Activated CD4-positive, alpha-beta T cell treated with anti-CD3 and anti-CD28 coated beads, Interleukin-2, amount 10 ng/mL, durations not matched to agents 7 days and 5 days (primary cell): Measurements from ENCODE around the gene MTMR4. TPM values are rescaled to one million over a fixed set of nuclear protein-coding genes. Genes with fewer than 3 reads are reported as not detected.
A peak's percentile ranks its signal among the peaks of the same experiment; 100 is the strongest.
"Not testable (repeated sequence)": the region's sequence is repeated elsewhere in the genome, so short reads cannot be mapped to it uniquely, and the experiment has no call there.

ENCODE experiments used
- CTCF ChIA-PET: fragments of 350-600 bp; sonication (Branson Sonifier 250); formaldehyde crosslinking; loops from one replicate; lab custom pipeline; 2021; ENCODE audit warnings: antibody characterized with exemption; lab: Charles Lee
- POLR2A ChIA-PET: fragments of 350-600 bp; sonication (Branson Sonifier 250); formaldehyde crosslinking; loops from one replicate; lab custom pipeline; 2021; ENCODE audit warnings: antibody characterized with exemption; lab: Charles Lee
- DNase-seq: peaks from one replicate; pipeline ENCODE4 v3.0.0-alpha.2; 2020
- H3K27ac Mint-ChIP-seq: one replicate; pipeline ENCODE4 v1.8.0; 2021; ENCODE audit warnings: mild to moderate bottlenecking, moderate library complexity, mixed read lengths
- H3K27me3 Mint-ChIP-seq: one replicate; pipeline ENCODE4 v1.8.0; 2021; ENCODE audit warnings: mixed read lengths
- H3K36me3 Mint-ChIP-seq: one replicate; pipeline ENCODE4 v1.8.0; 2021; ENCODE audit warnings: low read depth, mixed read lengths
- H3K4me1 Mint-ChIP-seq: one replicate; pipeline ENCODE4 v1.8.0; 2021; ENCODE audit warnings: mixed read lengths
- H3K4me3 Mint-ChIP-seq: one replicate; pipeline ENCODE4 v1.8.0; 2021; ENCODE audit warnings: mild to moderate bottlenecking, moderate library complexity, mixed read lengths
- H3K9me3 Mint-ChIP-seq: one replicate; pipeline ENCODE4 v1.8.0; 2021; ENCODE audit warnings: mixed read lengths
- total RNA-seq, 2 experiments: library from RNA; stranded (reverse); gene quantifications; one replicate each; pipeline ENCODE4 v1.2.3, GENCODE V29; 2021

The MTMR4 gene
- total RNA-seq, 2 experiments from 2014 or later: 48.9 to 55.9 TPM

DNA sequence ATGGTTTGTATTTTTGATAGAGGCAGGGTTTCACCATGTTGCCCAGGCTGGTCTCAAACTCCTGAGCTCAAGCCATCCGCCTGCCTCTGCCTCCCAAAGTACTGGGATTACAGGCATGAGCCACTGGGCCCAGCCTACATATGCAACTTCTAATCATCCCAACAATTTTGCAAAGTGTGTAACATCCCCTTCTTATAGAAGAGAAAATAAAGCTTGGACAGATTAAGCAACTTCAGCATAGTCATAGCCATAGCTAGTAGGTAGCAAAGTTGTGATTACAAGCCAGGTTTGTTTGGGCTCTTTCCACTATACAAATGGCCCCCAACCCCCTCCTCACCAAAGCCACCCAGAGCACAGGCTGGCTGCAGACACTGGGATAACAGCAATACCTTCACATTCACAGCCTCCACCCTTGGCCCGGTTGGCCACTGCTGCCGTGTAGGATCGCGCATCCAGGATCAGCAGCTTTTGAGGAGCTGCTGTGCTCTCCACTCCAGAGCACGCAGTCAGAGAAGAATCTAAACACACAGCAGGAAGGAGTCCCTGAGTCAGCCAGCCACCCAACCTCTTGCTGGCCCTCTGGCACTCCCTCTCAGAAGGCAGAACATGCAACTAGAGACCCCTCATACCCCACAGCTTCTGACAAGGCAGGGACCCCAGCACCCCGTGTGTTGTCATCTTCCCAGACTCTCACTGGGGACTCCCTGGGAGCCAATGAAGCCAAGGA, 7.9 kb downstream of the MTMR4 start:
- no peaks in the 10 kb centered on the region for H3K9me3 Mint-ChIP-seq
- DNase-seq: no peak
- H3K27me3 Mint-ChIP-seq: no peaks in the 10 kb centered on the region
- no peak overlapping the region for H3K4me3 Mint-ChIP-seq
- ChIA-PET POLR2A (no interaction called here), CTCF (interaction anchor here (0.8 to 1.7 kb wide), 3 partner anchors 10 to 19 kb away, joined by 3 to 5 read pairs (median 3); no protein-coding TSS in a partner anchor)
- H3K4me1 Mint-ChIP-seq: peaks cover 25% of the 10 kb centered on the region
- peaks cover 67% of the 10 kb centered on the region for H3K36me3 Mint-ChIP-seq
- H3K27ac Mint-ChIP-seq: no peak overlapping the region

DNA sequence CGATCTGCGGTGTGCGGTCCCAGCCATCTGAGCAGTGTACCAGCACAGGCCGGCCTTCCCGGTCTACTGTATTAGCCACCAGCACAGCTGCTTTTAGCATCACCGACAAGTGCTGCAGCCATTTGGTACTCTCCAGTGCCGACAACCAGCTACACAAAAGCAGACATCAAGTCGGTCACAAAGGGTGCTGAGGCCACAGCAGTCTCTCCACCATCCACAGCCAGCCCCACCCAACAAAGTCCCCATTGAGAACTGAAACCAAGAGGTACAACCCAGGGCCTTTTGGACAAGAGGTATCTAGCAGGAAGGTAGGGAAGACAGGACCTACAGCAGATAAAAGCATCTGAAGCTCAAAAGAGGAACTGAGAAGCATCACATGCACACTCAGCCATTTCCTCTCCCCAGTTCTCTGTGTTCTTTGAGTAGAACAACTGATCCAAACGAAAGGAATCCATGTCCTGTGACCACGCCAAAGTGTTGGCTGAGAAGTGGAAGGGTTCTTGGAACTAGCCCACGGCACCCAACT, 9.5 kb downstream of the MTMR4 start:
- peaks cover 54% of the 10 kb centered on the region for H3K36me3 Mint-ChIP-seq
- no peak overlapping the region for H3K4me3 Mint-ChIP-seq

DNA sequence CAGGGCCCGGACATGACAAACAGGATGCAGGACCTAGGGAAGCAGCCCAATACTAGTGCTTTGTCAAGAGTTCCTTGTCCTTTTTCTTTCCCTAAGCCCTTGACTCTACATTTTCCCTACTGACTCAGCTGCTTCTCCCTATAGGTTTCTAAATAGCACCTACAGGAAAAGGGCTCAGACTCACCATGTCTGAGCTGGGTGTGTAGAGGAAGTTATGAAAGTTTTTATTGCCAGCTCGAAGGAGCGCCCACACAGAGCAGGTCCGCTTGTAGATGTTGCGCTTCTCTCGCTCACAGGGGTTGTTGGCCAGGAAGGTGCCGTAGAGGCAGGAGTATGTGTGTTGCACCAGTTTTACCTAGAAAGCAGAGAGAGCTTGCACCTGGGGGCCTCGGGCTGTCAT, 10.6 kb downstream of the MTMR4 start:
- DNase-seq: no peak
- Mint-ChIP-seq H3K4me1 (peaks cover 8% of the 10 kb centered on the region), H3K27ac (no peak overlapping the region), H3K9me3 (no peaks in the 10 kb centered on the region), H3K36me3 (peaks cover 48% of the 10 kb centered on the region), H3K27me3 (no peaks in the 10 kb centered on the region), H3K4me3 (no peak overlapping the region)
- ChIA-PET CTCF (interaction anchor here (0.6 to 0.8 kb wide), 2 partner anchors 11 to 419 kb away, joined by 3 read pairs; partner anchors contain the start of gene MTMR4), POLR2A (no interaction called here)

More for the DNA sequence above, 9.5 kb downstream of the MTMR4 start:
- CTCF ChIA-PET: interaction anchor here (1.0 to 1.2 kb wide), 2 partner anchors 12 to 24 kb away, joined by 3 read pairs; no protein-coding TSS in a partner anchor
- peaks cover 15% of the 10 kb centered on the region for H3K4me1 Mint-ChIP-seq
- DNase-seq: no peak
- no peak overlapping the region for H3K27ac Mint-ChIP-seq
- POLR2A ChIA-PET: no interaction called here
- no peaks in the 10 kb centered on the region for H3K27me3 Mint-ChIP-seq
- no peaks in the 10 kb centered on the region for H3K9me3 Mint-ChIP-seq

DNA sequence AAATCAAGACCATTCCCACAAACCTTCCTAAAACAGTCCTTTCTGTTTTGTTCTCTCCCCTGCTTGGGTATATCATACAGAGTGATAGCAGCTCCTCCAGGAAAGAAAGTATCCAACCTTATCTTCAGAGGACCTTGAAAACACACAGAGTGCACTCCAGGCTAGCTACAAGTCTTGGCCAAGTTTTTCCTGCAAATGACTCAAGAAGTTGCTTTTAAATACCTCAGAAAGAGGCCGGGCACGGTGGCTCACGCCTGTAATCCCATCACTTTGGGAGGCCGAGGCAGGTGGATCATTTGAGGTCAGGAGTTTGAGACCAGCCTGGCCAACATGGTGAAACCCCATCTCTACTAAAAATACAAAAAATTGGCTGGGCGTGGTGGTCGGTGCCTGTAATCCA, 11.3 kb downstream of the MTMR4 start:
- CTCF ChIA-PET: interaction anchor here (1.3 kb wide), 1 partner anchor 15 kb away, joined by 4 read pairs; the partner anchor contains the start of gene HSF5
- H3K36me3 Mint-ChIP-seq: peaks cover 48% of the 10 kb centered on the region
- H3K9me3 Mint-ChIP-seq, H3K4me1 Mint-ChIP-seq, H3K27ac Mint-ChIP-seq, H3K4me3 Mint-ChIP-seq, H3K27me3 Mint-ChIP-seq, DNase-seq, POLR2A ChIA-PET: not testable (repeated sequence)

DNA sequence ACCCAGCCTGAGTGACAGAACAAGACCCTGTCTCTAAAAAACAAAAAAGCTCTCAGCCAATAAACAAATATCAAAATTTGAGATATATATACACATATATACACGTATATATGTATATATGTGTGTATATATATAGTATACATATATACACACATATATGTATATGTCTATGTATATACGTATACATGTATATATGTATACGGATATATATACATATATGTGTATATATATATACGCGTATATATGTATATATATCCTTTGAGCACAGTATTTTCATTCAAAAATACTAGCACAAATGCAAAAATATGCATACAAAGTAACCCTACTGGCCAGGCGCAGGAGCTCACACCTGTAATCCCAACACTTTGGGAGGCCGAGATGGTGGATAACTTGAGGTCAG, 13.0 kb downstream of the MTMR4 start:
- no peaks in the 10 kb centered on the region for H3K27me3 Mint-ChIP-seq
- no peak for DNase-seq
- ChIA-PET POLR2A (no interaction called here), CTCF (interaction anchor here (0.7 kb wide), 1 partner anchor 8 kb away, joined by 3 read pairs; no protein-coding TSS in a partner anchor)
- no peak overlapping the region for H3K4me3 Mint-ChIP-seq
- H3K36me3 Mint-ChIP-seq: peaks cover 48% of the 10 kb centered on the region
- H3K27ac Mint-ChIP-seq: no peak overlapping the region
- H3K9me3 Mint-ChIP-seq: no peaks in the 10 kb centered on the region
- peaks cover 9% of the 10 kb centered on the region for H3K4me1 Mint-ChIP-seq

DNA sequence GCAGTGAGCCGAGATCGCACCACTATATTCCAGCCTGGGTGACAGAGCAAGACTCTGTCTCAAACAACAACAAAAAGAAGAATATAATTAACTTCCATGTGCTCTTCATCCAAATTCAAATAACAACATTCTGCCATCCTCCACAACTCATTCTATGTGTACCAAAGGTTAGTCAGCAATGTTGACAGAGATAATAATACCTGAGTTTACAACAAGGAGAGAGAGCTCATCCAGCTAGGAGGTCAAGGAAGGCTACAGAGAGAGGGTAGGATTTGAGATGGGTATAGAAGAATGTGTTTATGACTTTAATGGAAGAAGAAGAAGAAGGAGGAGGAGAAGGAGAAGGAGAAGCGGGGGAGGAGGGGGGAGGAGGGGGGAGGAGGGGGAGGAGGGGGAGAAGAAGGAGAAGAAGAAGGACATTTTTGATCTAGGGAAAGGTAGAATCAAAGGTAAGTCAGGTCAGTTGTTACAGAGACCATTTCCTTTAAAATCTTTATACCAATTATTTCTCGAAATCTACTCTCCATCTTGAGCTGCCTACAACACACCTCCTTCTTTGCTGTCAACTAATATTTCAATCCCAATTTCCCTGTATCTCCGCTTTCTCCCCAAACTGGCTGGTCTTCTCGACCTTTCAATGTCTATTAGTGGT, 16.1 kb downstream of the MTMR4 start:
- no peak overlapping the region for H3K4me3 Mint-ChIP-seq
- no peaks in the 10 kb centered on the region for H3K27me3 Mint-ChIP-seq
- no peaks in the 10 kb centered on the region for H3K9me3 Mint-ChIP-seq
- ChIA-PET POLR2A (no interaction called here), CTCF (interaction anchor here (1.0 to 1.1 kb wide), 3 partner anchors 10 to 21 kb away, joined by 3 to 5 read pairs (median 3); partner anchors contain the start of gene HSF5)
- peaks cover 53% of the 10 kb centered on the region for H3K36me3 Mint-ChIP-seq
- DNase-seq: no peak
- no peak overlapping the region for H3K27ac Mint-ChIP-seq
- H3K4me1 Mint-ChIP-seq: peaks cover 8% of the 10 kb centered on the region

DNA sequence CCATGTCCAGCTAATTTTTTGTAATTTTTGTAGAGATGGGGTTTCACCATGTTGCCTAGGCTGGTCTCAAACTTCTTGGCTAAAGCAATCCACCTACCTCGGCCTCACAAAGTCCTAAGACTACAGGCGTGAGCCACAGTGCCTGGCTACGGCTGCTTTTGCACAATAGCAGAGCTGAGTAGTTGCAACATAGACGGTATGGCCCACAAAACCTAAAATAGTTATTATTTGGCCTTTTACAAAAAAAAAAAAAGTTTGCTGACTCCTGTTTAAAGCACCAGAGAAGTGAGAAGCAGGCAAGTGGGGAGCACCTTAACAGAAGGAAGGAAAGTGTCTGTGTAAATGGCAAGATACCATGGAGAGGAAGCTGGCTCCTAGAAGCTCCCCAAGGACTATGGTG, 20.9 kb downstream of the MTMR4 start:
- Mint-ChIP-seq H3K27ac (no peak overlapping the region), H3K27me3 (no peaks in the 10 kb centered on the region), H3K36me3 (peaks cover 73% of the 10 kb centered on the region), H3K4me3 (no peak overlapping the region), H3K9me3 (no peaks in the 10 kb centered on the region), H3K4me1 (peaks cover 14% of the 10 kb centered on the region)
- ChIA-PET POLR2A (interaction anchor here (0.6 kb wide), 1 partner anchor 1311 kb away, joined by 6 read pairs; no protein-coding TSS in a partner anchor), CTCF (interaction anchor here (0.6 to 1.4 kb wide), 4 partner anchors 12 to 76 kb away, joined by 3 to 5 read pairs (median 3); no protein-coding TSS in a partner anchor)
- DNase-seq: no peak

DNA sequence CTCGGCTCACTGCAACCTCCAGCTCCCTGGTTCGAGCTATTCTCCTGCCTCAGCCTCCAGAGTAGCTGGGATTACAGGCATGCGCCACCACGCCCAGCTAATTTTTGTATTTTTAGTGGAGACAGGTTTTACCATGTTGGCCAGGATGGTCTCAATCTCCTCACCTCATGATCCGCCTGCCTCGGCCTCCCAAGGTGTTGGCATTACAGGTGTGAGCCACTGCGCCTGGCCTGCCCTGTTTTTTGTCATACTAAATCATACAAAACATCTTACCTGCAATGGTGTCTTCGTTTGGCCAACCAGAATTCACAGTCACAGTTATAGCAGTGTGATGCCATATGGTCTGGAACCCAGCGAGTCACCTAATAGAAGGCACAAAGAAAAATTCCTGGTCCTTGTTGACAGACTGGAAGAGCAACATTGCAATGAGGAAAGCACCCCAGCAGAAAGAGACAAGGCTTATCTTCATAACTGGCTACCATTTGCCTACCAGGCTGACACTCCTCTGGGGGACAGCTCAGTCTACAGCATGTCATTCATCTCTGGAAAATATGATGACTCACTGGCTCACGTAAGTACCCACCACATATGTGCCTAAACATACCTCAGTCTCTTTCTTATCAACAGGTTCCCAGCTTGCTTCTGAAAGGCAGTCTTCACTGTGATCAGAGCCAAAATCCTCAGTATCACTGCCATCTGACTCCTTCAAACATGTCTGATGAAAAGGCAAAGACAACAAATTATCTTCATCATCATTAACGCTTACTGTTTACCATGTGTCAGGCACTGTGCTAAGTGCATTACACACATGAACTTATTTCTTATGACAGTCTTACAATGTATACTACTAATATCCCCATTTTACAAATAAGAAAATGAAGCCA, 22.0 kb downstream of the MTMR4 start:
- H3K4me3 Mint-ChIP-seq: no peak overlapping the region
- POLR2A ChIA-PET: no interaction called here
- H3K9me3 Mint-ChIP-seq: no peaks in the 10 kb centered on the region
- no peaks in the 10 kb centered on the region for H3K27me3 Mint-ChIP-seq
- H3K4me1 Mint-ChIP-seq: peaks cover 16% of the 10 kb centered on the region
- peaks cover 68% of the 10 kb centered on the region for H3K36me3 Mint-ChIP-seq
- no peak overlapping the region for H3K27ac Mint-ChIP-seq
- CTCF ChIA-PET: interaction anchor here (1.3 to 1.4 kb wide), 2 partner anchors 13 to 20 kb away, joined by 3 to 5 read pairs; no protein-coding TSS in a partner anchor
- DNase-seq: no peak

DNA sequence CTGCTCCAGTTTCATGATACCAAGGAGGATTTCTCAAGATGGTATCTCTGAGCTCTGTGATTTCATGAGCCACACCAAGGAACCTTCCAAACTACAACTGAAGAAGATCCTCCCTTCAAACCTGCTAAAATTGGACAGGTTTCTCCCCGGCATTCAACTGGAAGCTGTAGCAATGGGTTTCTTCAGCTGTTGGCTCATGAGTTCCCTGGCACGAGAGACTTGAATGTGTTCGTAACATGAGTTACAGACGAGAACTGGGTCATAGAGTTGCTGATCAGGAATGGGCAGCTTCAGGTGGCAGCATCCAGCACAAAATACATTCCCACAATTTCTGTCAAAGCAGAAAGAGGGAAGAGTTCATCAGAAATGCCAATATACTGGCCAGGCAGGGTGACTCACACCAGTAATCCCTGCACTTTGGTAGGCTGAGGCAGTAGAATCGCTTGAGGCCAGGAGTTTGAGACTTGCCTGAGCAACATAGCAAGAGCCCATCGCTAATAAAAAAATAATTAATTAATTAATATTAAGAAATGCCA, 22.9 kb downstream of the MTMR4 start:
- peaks cover 16% of the 10 kb centered on the region for H3K4me1 Mint-ChIP-seq
- no peaks in the 10 kb centered on the region for H3K9me3 Mint-ChIP-seq
- no peak overlapping the region for H3K27ac Mint-ChIP-seq
- peaks cover 63% of the 10 kb centered on the region for H3K36me3 Mint-ChIP-seq
- ChIA-PET CTCF (no interaction called here), POLR2A (no interaction called here)
- H3K27me3 Mint-ChIP-seq: no peaks in the 10 kb centered on the region
- no peak overlapping the region for H3K4me3 Mint-ChIP-seq
- no peak for DNase-seq

DNA sequence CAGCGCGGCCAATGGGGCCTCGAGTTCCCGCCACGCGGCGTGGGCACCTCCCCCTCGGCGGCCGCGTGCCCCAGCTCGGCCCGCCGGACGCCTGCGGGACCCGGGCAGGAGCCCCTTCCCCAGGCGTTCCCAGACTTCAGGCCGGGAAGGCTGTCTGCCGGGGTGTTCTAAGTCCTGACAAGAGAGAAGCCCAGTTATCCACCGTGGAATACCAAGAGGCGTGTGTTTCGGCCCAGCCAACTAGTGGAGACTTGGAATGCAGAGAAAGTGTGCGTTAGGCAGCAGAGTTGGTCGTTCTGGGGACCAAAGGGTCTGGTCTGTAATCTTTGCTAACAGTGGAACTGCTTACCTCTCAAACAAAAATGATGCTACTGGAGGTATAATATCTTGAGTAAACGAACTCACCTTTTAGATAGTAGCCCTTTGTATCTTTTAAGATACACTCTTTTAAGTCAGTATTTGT, 26.0 kb downstream of the MTMR4 start:
- Mint-ChIP-seq H3K4me3 (peak overlapping the region; percentile 6), H3K36me3 (peaks cover 40% of the 10 kb centered on the region), H3K27me3 (no peaks in the 10 kb centered on the region), H3K27ac (peak overlapping the region; percentile 27), H3K9me3 (no peaks in the 10 kb centered on the region), H3K4me1 (peaks cover 10% of the 10 kb centered on the region)
- ChIA-PET CTCF (interaction anchor here (0.7 to 1.6 kb wide), 8 partner anchors 10 to 288 kb away, joined by 3 to 6 read pairs (median 3); partner anchors contain the start of gene MTMR4), POLR2A (interaction anchor here (0.5 kb wide), 1 partner anchor 666 kb away, joined by 4 read pairs; no protein-coding TSS in a partner anchor)
- no peak for DNase-seq

DNA sequence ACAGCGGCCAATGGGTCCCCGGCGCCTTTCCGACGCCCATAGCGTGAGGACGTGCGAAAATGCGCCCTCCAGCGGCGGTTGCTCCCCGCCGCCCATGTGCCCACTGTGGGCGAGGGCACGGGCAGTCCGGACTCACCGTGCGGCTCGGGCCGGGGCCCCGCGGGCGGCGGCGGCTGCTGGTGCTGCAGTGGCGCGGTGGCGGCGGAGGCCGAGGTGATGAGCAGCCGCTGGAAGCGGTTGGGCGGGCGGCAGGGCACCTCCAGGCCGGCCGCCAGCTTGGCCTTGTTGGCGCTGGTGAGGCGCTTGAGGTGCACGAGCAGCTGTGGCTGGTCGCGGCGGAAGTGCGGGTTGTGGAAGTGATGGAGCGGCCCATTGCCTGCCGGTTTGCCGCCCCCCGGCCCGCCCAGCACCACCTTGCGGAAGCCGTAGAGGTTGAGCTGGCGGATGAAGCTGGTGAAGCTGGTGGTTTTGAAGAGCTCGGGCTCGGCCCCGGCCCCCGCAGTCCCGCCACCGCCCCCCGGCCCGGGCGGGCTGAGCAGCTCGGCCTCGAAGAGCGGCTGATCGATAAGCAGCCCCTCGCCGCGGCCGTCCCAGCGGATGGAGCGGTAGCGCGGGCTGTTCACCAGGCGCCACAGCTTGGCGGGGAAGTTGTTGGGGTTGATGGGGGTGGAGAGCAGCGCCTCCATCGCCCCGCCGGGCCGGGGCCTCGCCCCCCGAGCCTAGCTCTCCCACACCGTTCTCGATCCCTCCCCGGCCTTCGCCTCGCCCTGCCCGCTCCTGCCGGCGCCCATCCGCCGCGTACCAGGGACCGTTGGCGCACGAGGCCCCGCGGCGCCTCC, 26.6 kb downstream of the MTMR4 start, which contains the start of gene HSF5:
Gene HSF5, minus strand, starts transcription at position 820 of the 839 bp plus-strand sequence. Its CDS starts 134 bp downstream, at position 686.
- DNase-seq: peak; percentile 77
- H3K27me3 Mint-ChIP-seq: no peaks in the 10 kb centered on the region
- H3K4me3 Mint-ChIP-seq: peak within 1 kb of the TSS; percentile 30
- ChIA-PET CTCF (interaction anchor here (0.7 to 1.6 kb wide), 11 partner anchors 10 to 287 kb away, joined by 3 to 6 read pairs (median 3); partner anchors contain the start of gene MTMR4), POLR2A (interaction anchor here (0.5 kb wide), 1 partner anchor 667 kb away, joined by 4 read pairs; no protein-coding TSS in a partner anchor)
- H3K9me3 Mint-ChIP-seq: no peaks in the 10 kb centered on the region
- peaks cover 9% of the 10 kb centered on the region for H3K4me1 Mint-ChIP-seq
- peak within 1 kb of the TSS; percentile 62 for H3K27ac Mint-ChIP-seq
- H3K36me3 Mint-ChIP-seq: peaks cover 34% of the 10 kb centered on the region
